Spinal cord (tissue), 10 donors: Measurements from ENCODE around the gene RNF5. TPM values are rescaled to one million over a fixed set of nuclear protein-coding genes. Genes with fewer than 3 reads are reported as not detected.

Experiments
- DNase-seq, 6 donors: peaks; one replicate each; pipeline versions ENCODE4 v3.0.0 to v3.0.0-alpha.2; 2013 to 2015; ENCODE audit warnings: low spot score in 6 of 6, low read depth in 4 of 6
- H3K27ac ChIP-seq: one replicate; pipeline ENCODE4 v1.5.1; 2013; ENCODE audit warnings: low read depth, low read length, control low read depth
- H3K27me3 ChIP-seq: one replicate; pipeline ENCODE4 v1.6.1; 2013; ENCODE audit warnings: low read length; ENCODE audit not compliant: control insufficient read depth, insufficient read depth
- H3K36me3 ChIP-seq: one replicate; pipeline ENCODE4 v1.6.1; 2013; ENCODE audit warnings: low read length; ENCODE audit not compliant: control insufficient read depth, insufficient read depth
- H3K4me1 ChIP-seq: one replicate; pipeline ENCODE4 v1.6.1; 2013; ENCODE audit warnings: low read length; ENCODE audit not compliant: control insufficient read depth, insufficient read depth
- H3K4me3 ChIP-seq: one replicate; pipeline ENCODE4 v1.5.1; 2013; ENCODE audit warnings: low read depth, low read length, control low read depth
- H3K9me3 ChIP-seq: one replicate; pipeline ENCODE4 v1.6.1; 2013; ENCODE audit warnings: low read length; ENCODE audit not compliant: control insufficient read depth, insufficient read depth
- WGBS: methylation state at CpG from one replicate; pipeline ENCODE4 v1.1.5; 2013; ENCODE audit warnings: missing lambda C conversion rate; ENCODE audit not compliant: insufficient coverage; 5-methylcytosine and 5-hydroxymethylcytosine counted together
- polyA plus RNA-seq, 2 donors: library from polyadenylated mRNA; unstranded; fragments of 120-200 nt; gene quantifications; one replicate each; pipeline ENCODE4 v1.2.1, GENCODE V29; 2013; ENCODE audit not compliant: insufficient read length in 2 of 2
- total RNA-seq, 2 donors: library from RNA; depleted of rRNA in 1 of 2; stranded (reverse); fragments of 120-200 nt in 1 of 2; fragments of >200 nt in 1 of 2; gene quantifications; one replicate each; pipeline versions ENCODE4 v1.2.3 to v1.2.4, GENCODE V29; 2013 to 2014
- donor health status: healthy.

RNF5 gene
- total and polyA plus RNA-seq, 4 donors: 56.6 to 98.7 (median 83.2) TPM

- Histone ChIP-seq H3K36me3 (no peaks in the 10 kb centered on the region), H3K27ac (no peak overlapping the region), H3K9me3 (no peaks in the 10 kb centered on the region), H3K27me3 (no peaks in the 10 kb centered on the region), H3K4me3 (no peak overlapping the region), H3K4me1 (no peaks in the 10 kb centered on the region)
- 80% methylated on average over 1 of the region's 10 CpGs for WGBS
- DNase-seq: no peak
Observed at GRCh38 chr6:32216285-32216684, 38.1 kb downstream of the RNF5 start.

- Histone ChIP-seq H3K4me3 (no peak overlapping the region), H3K27me3 (no peaks in the 10 kb centered on the region), H3K9me3 (no peaks in the 10 kb centered on the region), H3K4me1 (no peaks in the 10 kb centered on the region), H3K27ac (no peak overlapping the region), H3K36me3 (no peaks in the 10 kb centered on the region)
- no peak for DNase-seq
- 96% methylated on average over 10 of the region's 11 CpGs for WGBS
Observed at GRCh38 chr6:32216998-32217397, 38.8 kb downstream of the RNF5 start.

- H3K4me1 ChIP-seq: no peaks in the 10 kb centered on the region
- no peak for DNase-seq
- no peaks in the 10 kb centered on the region for H3K27me3 ChIP-seq
- 76% methylated on average over 7 of the region's 7 CpGs for WGBS
- no peaks in the 10 kb centered on the region for H3K36me3 ChIP-seq
- H3K27ac ChIP-seq: no peak overlapping the region
- no peaks in the 10 kb centered on the region for H3K9me3 ChIP-seq
- no peak overlapping the region for H3K4me3 ChIP-seq
Observed at GRCh38 chr6:32218167-32218566, 40.0 kb downstream of the RNF5 start.

- Histone ChIP-seq H3K4me3 (no peak overlapping the region), H3K9me3 (no peaks in the 10 kb centered on the region), H3K27ac (no peak overlapping the region), H3K36me3 (no peaks in the 10 kb centered on the region), H3K4me1 (no peaks in the 10 kb centered on the region), H3K27me3 (no peaks in the 10 kb centered on the region)
- 77% methylated on average over 3 of the region's 4 CpGs for WGBS
- no peak for DNase-seq
Observed at GRCh38 chr6:32220021-32220420, 41.8 kb downstream of the RNF5 start.

GRCh38 chr6:32222333-32223230 is 44.4 kb downstream of the RNF5 start:
- DNase-seq: no peak
- H3K27me3 ChIP-seq: no peaks in the 10 kb centered on the region
- no peak overlapping the region for H3K4me3 ChIP-seq
- no peaks in the 10 kb centered on the region for H3K36me3 ChIP-seq
- H3K4me1 ChIP-seq: no peaks in the 10 kb centered on the region
- no peak overlapping the region for H3K27ac ChIP-seq
- no peaks in the 10 kb centered on the region for H3K9me3 ChIP-seq
- WGBS: 95% methylated on average over 8 of the region's 8 CpGs

GRCh38 chr6:32223258-32224235 is 45.3 kb downstream of the RNF5 start, which contains the start of gene NOTCH4:
Gene NOTCH4 (minus strand): TSS chr6:32224067. CDS start chr6:32223928, 139 bp downstream.
- Histone ChIP-seq H3K27ac (no peak within 1 kb of the TSS), H3K9me3 (no peaks in the 10 kb centered on the region), H3K4me3 (no peak within 1 kb of the TSS), H3K4me1 (no peaks in the 10 kb centered on the region), H3K36me3 (no peaks in the 10 kb centered on the region), H3K27me3 (no peaks in the 10 kb centered on the region)
- no peak for DNase-seq
- WGBS: 68% methylated on average over 13 of the region's 20 CpGs

- 91% methylated on average over 1 of the region's 2 CpGs for WGBS
- Histone ChIP-seq H3K4me1 (no peaks in the 10 kb centered on the region), H3K36me3 (no peaks in the 10 kb centered on the region), H3K9me3 (no peaks in the 10 kb centered on the region), H3K4me3 (no peak overlapping the region), H3K27me3 (no peaks in the 10 kb centered on the region), H3K27ac (no peak overlapping the region)
- no peak for DNase-seq
Observed at GRCh38 chr6:32224696-32225095, 46.5 kb downstream of the RNF5 start.

GRCh38 chr6:32226434-32226833 is 48.2 kb downstream of the RNF5 start:
- no peaks in the 10 kb centered on the region for H3K9me3 ChIP-seq
- H3K4me3 ChIP-seq: no peak overlapping the region
- no peak overlapping the region for H3K27ac ChIP-seq
- 95% methylated on average over 5 of the region's 7 CpGs for WGBS
- no peaks in the 10 kb centered on the region for H3K36me3 ChIP-seq
- H3K4me1 ChIP-seq: no peaks in the 10 kb centered on the region
- H3K27me3 ChIP-seq: no peaks in the 10 kb centered on the region
- DNase-seq: no peak
